ENCODE results near the gene SLC1A2. TPM values are rescaled to one million over a fixed set of nuclear protein-coding genes. Genes with fewer than 3 reads are reported as not detected.
"Not testable (repeated sequence)": the region's sequence is repeated elsewhere in the genome, so short reads cannot be mapped to it uniquely, and the experiment has no call there.

Gene SLC1A2
- polyA plus RNA-seq, 4 donors: 0.14 to 0.64 (median 0.42) TPM

- DNase-seq (ENCODE audit: low read depth in 4 of 4, low spot score in 3 of 4): no peak
These were observed 186.4 kb downstream of the SLC1A2 start for GRCh38 chr11:35232891-35233330.

DNA sequence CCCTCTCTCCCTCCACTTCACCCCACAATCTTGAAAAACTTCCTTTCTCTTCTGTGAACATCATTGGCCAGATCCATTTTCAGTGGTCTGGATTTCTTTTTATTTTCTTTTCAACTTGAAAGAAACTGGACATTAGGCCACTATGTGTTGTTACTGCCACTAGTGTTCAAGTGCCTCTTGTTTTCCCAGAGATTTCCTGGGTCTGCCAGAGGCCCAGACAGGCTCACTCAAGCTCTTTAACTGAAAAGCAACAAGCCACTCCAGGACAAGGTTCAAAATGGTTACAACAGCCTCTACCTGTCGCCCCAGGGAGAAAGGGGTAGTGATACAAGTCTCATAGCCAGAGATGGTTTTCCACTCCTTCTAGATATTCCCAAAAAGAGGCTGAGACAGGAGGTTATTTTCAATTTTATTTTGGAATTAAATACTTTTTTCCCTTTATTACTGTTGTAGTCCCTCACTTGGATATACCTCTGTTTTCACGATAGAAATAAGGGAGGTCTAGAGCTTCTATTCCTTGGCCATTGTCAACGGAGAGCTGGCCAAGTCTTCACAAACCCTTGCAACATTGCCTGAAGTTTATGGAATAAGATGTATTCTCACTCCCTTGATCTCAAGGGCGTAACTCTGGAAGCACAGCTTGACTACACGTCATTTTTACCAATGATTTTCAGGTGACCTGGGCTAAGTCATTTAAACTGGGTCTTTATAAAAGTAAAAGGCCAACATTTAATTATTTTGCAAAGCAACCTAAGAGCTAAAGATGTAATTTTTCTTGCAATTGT is 188.1 kb downstream of the SLC1A2 start:
- DNase-seq (ENCODE audit: low read depth in 4 of 4, low spot score in 3 of 4): no peak

DNA sequence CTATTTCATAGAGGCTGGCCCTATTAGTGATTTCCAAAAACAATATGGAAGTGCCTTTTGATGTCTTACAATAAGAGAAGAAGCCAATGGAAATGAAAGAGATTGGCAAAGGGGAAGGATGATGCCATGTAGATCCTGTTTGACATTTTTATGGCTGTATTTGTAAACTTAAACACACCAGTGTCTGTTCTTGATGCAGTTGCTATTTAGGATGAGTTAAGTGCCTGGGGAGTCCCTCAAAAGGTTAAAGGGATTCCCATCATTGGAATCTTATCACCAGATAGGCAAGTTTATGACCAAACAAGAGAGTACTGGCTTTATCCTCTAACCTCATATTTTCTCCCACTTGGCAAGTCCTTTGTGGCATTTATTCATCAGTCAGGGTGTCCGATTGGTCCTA is 189.0 kb downstream of the SLC1A2 start:
- no peak for DNase-seq (ENCODE audit: low read depth in 4 of 4, low spot score in 3 of 4)

DNA sequence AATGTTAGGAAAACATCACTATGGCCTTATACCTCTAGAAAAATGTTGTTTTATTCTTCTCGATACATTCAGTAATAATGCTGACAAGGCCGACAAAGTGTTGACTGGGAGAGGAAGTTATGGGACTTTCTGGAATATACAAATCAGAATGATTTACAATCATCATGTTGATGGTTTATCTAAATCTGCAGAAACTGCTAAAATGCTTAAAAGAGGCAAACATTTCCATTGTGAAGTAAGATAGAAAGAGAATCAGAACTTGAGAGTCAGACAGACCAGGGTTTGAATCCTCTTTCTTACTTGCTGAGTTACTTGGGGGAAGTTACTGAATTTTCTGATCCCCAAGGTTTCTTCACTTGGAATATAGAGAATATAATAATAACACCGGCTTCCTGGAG is 191.0 kb downstream of the SLC1A2 start:
- no peak for DNase-seq (ENCODE audit: low read depth in 4 of 4, low spot score in 3 of 4)

DNA sequence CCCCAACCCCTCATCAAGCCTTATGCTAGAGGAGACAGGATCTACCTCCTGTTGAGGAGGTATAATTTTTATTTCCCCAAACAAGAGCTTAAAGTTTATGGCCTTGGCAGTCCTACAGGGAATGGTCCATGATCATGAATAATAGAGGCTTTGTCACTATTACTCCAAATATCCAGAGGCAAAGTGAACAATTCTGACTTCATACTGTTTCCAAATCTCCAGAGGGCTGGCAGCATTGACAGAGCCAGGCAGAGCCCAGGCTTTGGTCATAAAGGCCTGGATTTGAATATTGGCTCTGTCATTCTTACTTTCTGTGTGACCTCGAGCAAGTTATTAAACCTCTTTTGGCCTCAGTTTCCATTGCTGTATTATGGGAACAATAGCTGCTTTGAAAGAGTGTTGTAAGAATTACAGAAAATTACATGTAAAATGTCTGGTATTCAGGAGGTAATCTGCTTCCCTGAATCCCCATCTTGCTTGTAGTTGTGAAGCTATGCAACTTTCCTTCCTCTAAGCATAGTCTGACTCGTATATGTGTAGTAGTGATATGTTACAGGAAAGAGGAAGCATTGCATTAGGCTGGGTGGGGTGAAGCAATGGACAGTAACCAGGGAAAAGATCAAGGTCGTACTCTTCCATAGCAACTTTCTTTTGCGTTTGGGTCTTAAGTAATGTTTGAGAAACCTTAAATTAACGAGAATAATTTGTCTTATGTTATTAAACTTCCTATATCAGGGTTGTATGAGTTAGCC is 191.6 kb downstream of the SLC1A2 start:
- no peak for DNase-seq (ENCODE audit: low read depth in 4 of 4, low spot score in 3 of 4)

GRCh38 chr11:35226756-35227155 is 192.6 kb downstream of the SLC1A2 start:
- DNase-seq (ENCODE audit: low read depth in 4 of 4, low spot score in 3 of 4): not testable (repeated sequence)

DNA sequence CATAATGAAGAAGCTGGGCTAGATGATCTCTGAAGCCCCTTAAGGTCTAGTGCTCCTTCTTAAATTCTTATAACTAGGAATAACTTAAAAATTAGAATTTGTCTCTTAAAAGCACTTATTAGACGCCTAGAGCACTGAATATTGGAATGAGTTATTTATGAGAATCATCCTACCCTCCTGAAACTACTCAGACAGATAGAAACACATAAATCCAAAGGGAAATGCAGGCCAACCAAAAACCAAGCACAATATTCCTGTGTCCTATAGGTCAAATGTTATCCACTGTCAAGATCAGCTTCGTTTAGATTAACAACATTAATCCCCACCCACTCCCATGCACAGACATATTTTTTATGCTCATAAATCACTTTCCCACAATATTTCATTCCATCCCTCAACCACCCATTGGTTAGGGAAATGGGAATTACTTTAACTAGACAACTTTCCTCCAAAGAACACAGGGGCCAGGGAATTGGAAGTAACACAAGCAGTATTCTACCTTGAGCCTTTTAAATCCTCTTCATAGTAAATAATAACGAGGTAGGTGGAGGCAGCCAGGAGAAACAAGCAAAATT is 193.3 kb downstream of the SLC1A2 start:
- no peak for DNase-seq (ENCODE audit: low read depth in 4 of 4, low spot score in 3 of 4)

GRCh38 chr11:35223991-35224390 is 195.4 kb downstream of the SLC1A2 start:
- no peak for DNase-seq (ENCODE audit: low read depth in 4 of 4, low spot score in 3 of 4)

DNA sequence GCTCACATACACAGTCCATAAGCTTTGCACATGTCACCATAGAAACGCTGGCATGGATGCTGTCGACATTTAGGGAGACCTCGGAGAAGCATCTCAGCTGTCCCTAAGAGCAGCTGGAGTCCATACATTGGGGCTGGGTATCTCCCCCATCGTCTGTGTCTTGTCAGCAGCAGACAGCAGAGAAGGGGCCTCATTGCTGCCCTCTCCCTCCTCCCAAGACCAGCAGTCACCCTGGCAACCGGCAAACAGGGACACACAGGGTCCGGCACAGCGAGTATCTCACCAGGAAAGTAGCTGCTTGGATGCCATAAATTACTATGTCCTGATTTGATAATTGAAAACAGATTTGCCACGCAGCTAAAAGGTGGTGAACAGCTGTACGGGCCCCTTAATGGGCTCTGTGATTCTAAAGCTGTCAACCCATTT is 196.0 kb downstream of the SLC1A2 start:
- DNase-seq (ENCODE audit: low read depth in 4 of 4, low spot score in 3 of 4): peak; percentile 44 to 73 (median 62)

DNA sequence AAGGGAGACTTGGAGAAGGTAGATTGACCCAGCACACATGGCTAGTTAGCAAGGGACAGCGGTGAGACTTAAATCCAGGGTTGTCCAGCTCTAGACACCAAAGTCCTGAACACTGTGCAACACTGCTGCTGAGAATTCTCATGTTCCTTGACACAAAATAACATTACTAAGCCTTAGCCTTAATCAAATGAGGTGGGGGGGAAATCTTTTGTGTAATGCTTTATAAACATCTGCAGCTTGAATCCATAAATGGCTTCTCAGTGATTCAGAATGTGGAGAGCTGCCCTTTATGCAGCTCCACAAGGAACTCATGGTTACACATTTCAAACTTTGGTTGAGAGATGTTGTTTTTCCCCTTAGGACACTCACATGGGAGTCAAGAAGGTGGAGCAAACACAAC is 200.4 kb downstream of the SLC1A2 start:
- no peak for DNase-seq (ENCODE audit: low read depth in 4 of 4, low spot score in 3 of 4)

DNA sequence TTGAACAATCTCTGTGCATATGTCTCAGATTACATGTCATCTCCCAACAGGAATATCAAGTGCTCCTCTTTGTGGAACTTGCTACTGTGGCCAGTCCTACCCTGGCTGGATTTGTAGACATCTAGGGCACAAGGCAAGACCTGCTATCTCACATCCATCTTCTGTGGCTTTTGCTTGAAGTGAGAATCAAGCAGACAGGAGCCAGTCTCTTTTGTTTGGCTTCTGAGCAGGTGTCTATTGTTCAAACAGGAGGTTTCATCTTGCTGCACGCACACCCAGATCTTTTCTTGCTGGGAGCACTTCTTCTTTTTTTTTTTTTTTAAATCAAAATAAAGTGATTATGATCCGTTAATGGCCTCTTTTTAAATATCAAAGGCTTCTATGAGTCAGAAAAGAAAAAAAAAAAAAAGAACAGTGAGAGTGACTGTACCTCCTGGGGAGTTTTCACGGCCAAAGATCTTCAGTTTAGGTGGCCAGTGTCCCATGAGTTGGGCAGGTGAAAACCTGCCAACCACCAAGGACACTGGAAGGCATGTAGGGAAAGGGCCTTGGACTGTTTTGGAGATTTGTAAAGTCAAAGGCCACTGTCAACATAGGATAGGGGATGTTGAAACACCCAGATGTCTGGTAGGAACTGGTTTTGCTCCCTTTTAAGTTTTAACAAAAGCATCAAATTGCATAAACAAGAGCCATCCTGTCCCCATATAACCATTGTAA is 202.2 kb downstream of the SLC1A2 start:
- DNase-seq (ENCODE audit: low read depth in 4 of 4, low spot score in 3 of 4): no peak

DNA sequence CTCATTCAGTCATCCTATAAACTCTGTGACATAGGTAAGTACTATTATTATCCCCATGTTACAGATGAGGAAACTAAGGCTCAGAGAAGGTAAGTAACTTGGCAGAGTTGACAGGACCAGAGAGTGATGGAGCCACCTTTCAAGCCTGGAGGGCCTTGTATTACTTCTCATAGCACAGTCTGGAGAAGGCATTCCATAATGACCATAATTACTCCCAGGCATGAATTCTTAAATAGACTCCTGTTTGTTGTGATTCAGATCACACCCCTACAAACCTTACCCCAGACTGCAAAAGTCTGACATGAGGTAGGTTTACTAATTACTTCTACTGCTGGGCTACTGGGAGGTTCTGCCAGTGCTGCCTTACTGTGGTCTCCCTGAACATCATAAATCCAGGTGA is 203.4 kb downstream of the SLC1A2 start:
- DNase-seq (ENCODE audit: low read depth in 4 of 4, low spot score in 3 of 4): no peak

DNA sequence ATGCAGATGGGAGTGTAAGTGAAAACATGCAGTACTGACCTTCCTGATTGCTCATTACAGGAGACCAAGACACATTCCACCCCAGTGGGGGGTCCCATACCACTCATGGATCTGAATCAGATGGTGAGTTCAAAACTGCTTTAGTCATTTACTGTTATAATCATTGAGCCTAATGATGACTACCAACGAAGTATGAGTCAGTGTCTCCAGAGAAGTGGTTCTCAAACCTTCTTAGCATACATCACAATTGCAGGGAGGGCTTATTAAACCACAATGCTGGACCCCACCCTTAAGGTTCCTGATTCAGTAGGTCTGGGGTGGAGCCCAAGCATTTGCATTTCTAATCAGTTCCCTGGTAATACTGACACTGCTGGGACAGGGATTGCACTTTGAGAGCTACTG is 204.6 kb downstream of the SLC1A2 start:
- no peak for DNase-seq (ENCODE audit: low read depth in 4 of 4, low spot score in 3 of 4)

DNA sequence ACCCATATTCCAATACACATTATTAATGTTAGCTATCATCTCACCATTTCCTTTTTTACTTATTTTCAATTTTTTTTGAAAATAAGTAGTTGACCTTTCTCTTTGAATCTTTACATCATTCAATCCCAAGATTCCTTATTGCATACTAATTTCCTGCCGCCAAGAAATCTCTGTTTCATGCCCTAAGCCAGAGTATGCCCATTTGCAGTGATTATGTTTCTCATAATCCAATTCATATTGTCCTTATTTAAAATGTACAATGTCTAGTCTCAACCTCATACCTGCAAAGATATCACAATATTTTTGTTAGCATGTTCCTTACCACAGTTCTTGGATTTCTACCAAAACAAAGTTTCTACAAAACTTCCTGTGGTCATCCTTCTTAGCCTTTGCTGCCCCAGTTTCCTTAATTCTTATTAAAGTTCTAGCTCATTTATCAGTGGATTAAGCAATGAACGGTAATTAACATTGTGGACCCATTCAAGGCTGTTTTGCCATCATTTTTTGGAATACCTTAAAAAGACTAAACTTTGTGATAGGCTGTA is 205.1 kb downstream of the SLC1A2 start:
- DNase-seq (ENCODE audit: low read depth in 4 of 4, low spot score in 3 of 4): no peak

GRCh38 chr11:35211952-35212351 is 207.4 kb downstream of the SLC1A2 start:
- no peak for DNase-seq (ENCODE audit: low read depth in 4 of 4, low spot score in 3 of 4)

DNA sequence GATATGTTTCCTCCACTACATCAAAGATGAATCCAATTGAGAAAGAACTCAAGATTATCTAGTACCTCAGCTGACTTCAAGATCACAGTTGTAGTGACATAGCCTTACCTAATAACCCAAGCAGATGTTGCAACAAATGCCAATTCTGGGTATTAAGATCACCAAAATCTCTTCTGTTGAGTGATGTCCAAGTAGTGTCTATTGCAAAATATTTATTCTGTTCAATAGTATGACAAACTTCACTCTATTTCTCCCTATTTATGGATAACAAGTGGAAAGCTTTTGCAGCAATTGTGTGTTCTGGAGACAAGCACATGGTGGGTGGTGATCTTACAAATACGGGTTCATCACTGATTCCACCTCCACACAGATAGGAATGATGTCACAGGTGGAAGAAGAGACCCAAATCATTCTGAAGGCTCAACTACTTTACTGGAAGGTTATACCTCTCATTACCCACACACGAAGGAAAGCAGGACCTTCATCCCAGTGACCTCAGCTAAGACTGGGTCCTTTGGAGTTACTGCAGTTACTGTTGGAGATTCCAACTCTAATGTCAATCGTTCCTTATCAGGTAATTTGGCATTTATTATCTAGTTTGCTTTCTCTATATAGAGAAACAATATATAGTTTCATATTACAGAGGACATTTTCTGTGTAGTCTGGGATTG is 208.3 kb downstream of the SLC1A2 start:
- DNase-seq (ENCODE audit: low read depth in 4 of 4, low spot score in 3 of 4): no peak

DNA sequence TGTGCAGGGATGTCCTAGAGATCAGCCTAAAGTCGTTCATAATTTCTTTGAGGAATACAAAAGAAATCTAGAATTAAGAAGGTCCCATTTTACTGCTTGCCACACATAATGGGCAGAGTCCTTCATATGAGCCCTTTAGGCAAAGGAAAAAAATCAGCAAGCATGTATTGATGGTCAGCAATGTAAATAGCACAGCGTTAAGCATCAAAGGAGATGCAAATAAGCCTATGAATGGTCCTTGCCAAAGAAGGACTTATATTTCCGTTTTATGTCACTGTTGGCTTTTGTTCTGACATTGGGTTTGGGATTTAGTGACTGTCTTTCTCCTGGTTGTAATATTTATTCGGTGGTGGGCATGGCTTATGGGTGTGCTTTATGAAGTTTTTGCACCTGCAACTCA is 210.6 kb downstream of the SLC1A2 start:
- DNase-seq (ENCODE audit: low read depth in 4 of 4, low spot score in 3 of 4): no peak

DNA sequence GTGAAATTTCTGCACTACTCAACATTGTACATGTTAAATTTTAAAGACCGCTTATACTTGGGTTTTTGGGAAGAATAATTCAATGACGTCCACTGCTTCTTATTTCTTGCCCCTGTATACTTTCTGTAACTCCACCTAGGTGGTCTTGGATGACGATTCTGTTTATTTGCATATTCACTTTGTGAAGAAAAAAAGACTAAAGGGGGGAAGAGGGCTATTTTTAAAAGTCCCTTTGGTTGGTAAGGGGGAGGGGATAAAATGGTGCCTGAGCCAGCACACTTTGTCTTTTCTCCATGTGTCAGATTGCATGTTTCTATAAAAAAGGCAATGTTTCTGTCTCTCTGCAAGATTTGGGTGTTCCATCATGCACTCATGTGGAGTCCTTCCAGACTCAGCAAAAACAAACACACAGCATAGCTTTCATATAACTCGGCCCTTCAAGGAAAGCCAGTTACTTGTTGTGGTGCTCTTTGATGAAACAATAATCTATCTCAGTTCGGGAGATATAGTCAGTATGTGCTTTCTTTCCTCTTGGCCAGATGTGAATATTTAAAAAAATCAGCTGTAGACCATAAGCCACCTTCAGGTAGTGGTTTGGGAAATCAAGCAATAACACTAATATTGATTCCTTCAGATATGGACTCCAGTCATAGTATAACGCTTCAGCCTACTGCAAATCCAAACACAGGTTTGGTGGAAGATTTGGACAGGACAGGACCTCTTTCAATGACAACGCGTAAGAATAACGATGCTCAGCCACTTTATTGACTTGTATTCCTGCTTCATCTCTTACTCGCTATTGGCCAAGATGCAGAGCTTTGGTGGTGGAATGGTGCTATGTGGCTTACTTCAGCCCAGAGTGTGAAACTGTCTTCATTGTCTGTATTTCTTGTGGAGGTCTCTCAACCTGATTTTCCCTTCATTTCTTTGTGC is 211.6 kb downstream of the SLC1A2 start:
- no peak for DNase-seq (ENCODE audit: low read depth in 4 of 4, low spot score in 3 of 4)

DNA sequence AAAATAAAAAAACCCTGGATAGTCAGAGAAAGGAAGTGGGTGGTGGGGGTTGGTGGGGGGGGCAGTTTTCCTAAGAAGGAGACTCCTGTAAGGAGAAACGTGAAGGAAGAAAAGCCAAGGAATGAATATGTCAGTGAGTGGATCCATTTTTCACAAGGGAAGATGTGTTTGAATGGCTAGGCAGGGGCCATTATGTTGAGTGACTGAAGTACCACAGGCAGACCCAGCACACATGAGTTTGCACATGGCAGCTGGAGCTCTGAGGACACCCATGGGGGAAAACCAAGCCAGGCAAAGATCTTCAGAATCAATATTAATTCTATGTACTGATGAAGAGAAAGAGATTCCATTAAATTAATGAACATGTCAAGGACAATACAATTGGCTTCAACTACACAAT is 212.7 kb downstream of the SLC1A2 start:
- no peak for DNase-seq (ENCODE audit: low read depth in 4 of 4, low spot score in 3 of 4)
